H1 (cell line): ENCODE data around the gene ZIC5. TPM values are rescaled to one million over a fixed set of nuclear protein-coding genes. Genes with fewer than 3 reads are reported as not detected.

ENCODE experiments used
- CEBPB ChIP-seq: IDR thresholded peaks from 2 replicates; pipeline ENCODE4 v1.6.1; 2012; ENCODE audit warnings: low read depth, low read length
- E2F6 ChIP-seq: IDR thresholded peaks from 2 replicates; pipeline ENCODE4 v1.6.1; 2012; ENCODE audit warnings: inconsistent platforms
- EZH2 ChIP-seq: fragments of 200-600 bp; sonication (generic); IDR thresholded peaks from 2 replicates; pipeline ENCODE4 v1.7.1; 2012; ENCODE audit warnings: low read depth, mild to moderate bottlenecking, moderate library complexity, low read length, inconsistent platforms; ENCODE audit not compliant: severe bottlenecking
- FOSL1 ChIP-seq: IDR thresholded peaks from 2 replicates; pipeline ENCODE4 v1.6.1; 2011; ENCODE audit warnings: mild to moderate bottlenecking, low read depth, low read length, moderate library complexity; ENCODE audit not compliant: insufficient read depth
- POLR2A ChIP-seq, 2 experiments: IDR thresholded peaks; 1 replicate in 1 of 2; 2 replicates in 1 of 2; pipeline ENCODE4 v1.6.1; 2011; ENCODE audit warnings: low read depth in 2 of 2, low read length in 2 of 2, mild to moderate bottlenecking in 2 of 2; ENCODE audit errors: control extremely low read depth in 1 of 2
- SIN3A ChIP-seq, 2 experiments: IDR thresholded peaks in 1 of 2; conservative IDR thresholded peaks in 1 of 2; 2 replicates each; pipeline ENCODE4 v1.6.1; 2011 to 2012; ENCODE audit warnings: low read length in 2 of 2, improper control_type of control experiment in 1 of 2, low read depth in 1 of 2, mild to moderate bottlenecking in 1 of 2
- polyA plus RNA-seq, 7 experiments: library from polyadenylated mRNA; depleted of rRNA in 3 of 7; stranded (reverse) in 5 of 7; unstranded in 2 of 7; fragments of >200 nt in 5 of 7; fragments of 200-250 nt in 2 of 7; gene quantifications; 1 replicate in 5 of 7; 2 replicates in 1 of 7; 4 replicates in 1 of 7; pipeline versions ENCODE4 v1.2.1 to v1.2.3, GENCODE V29; 2011 to 2013; ENCODE audit warnings: missing spikeins in 2 of 7, mixed read lengths in 2 of 7
- total RNA-seq: library from RNA; stranded (reverse); fragmentation: NEBNext Ultra II Directional; extraction: Animal tissue kit (Norgen Biotek cat#: 25700); gene quantifications from 2 replicates; pipeline ENCODE4 v1.2.1, GENCODE V29; 2021

Gene ZIC5
- total and polyA plus RNA-seq, 2 of the 8 experiments (the other 6 are each of a cell fraction or from before 2014, with no cell fraction given): 14.2 to 52.7 TPM

- no peak; the same call in 1 of the 2 replicates for TF ChIP-seq E2F6
- no peak for TF ChIP-seq FOSL1
- no peak for TF ChIP-seq CEBPB
- 0 out of 4 replicates have a peak, but pooled peaks of 1 of the 2 experiments have one; percentile 10 for TF ChIP-seq SIN3A (conservative IDR thresholded peaks at IDR 0.05 in 1 of 2, IDR thresholded peaks at IDR 0.05 in 1 of 2; ENCODE audit: low read depth in 1 of 2, low read length in 2 of 2)
- peak in 1 of 2 experiments; percentile 16; a peak in 1 of 3 replicates for TF ChIP-seq POLR2A (IDR thresholded peaks at IDR 0.05; ENCODE audit: control extremely low read depth in 1 of 2, low read depth in 2 of 2, low read length in 2 of 2)
- no peak for TF ChIP-seq EZH2
- TF ChIP-seq, all 59 proteins: peak for 5
Measured at GRCh38 chr13:99967869-99968520, 3.6 kb downstream of the ZIC5 start (continued).
